GM18502 (cell line): ENCODE data around the gene GLG1.
A peak's percentile ranks its signal among the peaks of the same experiment; 100 is the strongest.
"Not testable (repeated sequence)": the region's sequence is repeated elsewhere in the genome, so short reads cannot be mapped to it uniquely, and the experiment has no call there.

Source experiments
- ATAC-seq: cut with Tn5 transposase; IDR thresholded peaks from one replicate; pipeline ENCODE4 v1.9.1; 2021; ENCODE audit warnings: mild to moderate bottlenecking; ENCODE audit not compliant: unreplicated experiment, poor library complexity

GLG1 gene

GRCh38 chr16:74451951-74452758 is 154.8 kb downstream of the GLG1 start:
- ATAC-seq, result peak; percentile 89

GRCh38 chr16:74450967-74451760 is 155.8 kb downstream of the GLG1 start:
- no peak for ATAC-seq

GRCh38 chr16:74450236-74450635 is 156.7 kb downstream of the GLG1 start:
- ATAC-seq, result no peak

- ATAC-seq, result no peak
Observed at GRCh38 chr16:74449470-74449869, 157.4 kb downstream of the GLG1 start.

- ATAC-seq, result no peak
Observed at GRCh38 chr16:74448990-74449389, 157.9 kb downstream of the GLG1 start.

GRCh38 chr16:74447578-74447977 is 159.3 kb downstream of the GLG1 start:
- ATAC-seq, result no peak

GRCh38 chr16:74446866-74447265 is 160.0 kb downstream of the GLG1 start:
- no peak for ATAC-seq

- ATAC-seq, result not testable (repeated sequence)
Observed at GRCh38 chr16:74443624-74444346, 163.1 kb downstream of the GLG1 start.

- ATAC-seq, result no peak
Observed at GRCh38 chr16:74439685-74440084, 167.2 kb downstream of the GLG1 start.

- ATAC-seq, result no peak
Observed at GRCh38 chr16:74438492-74438979, 168.4 kb downstream of the GLG1 start.

- no peak for ATAC-seq
Observed at GRCh38 chr16:74431516-74431915, 175.4 kb downstream of the GLG1 start.

GRCh38 chr16:74430036-74430712 is 176.7 kb downstream of the GLG1 start:
- ATAC-seq, result peak; percentile 69

GRCh38 chr16:74428493-74428892 is 178.4 kb downstream of the GLG1 start:
- ATAC-seq, result not testable (repeated sequence)

- not testable (repeated sequence) for ATAC-seq
Observed at GRCh38 chr16:74425751-74426150, 181.2 kb downstream of the GLG1 start.

GRCh38 chr16:74423721-74424120 is 183.2 kb downstream of the GLG1 start:
- ATAC-seq, result not testable (repeated sequence)

GRCh38 chr16:74422086-74422485 is 184.8 kb downstream of the GLG1 start:
- not testable (repeated sequence) for ATAC-seq

GRCh38 chr16:74421482-74421785 is 185.5 kb downstream of the GLG1 start:
- ATAC-seq, result not testable (repeated sequence)

GRCh38 chr16:74420612-74421481 is 186.1 kb downstream of the GLG1 start, which contains the start of gene CLEC18B:
Gene CLEC18B, minus strand, starts transcription at chr16:74421478. Its CDS starts 208 bp downstream, at chr16:74421270.
- not testable (repeated sequence) for ATAC-seq

- not testable (repeated sequence) for ATAC-seq
Observed at GRCh38 chr16:74419811-74420210, 187.1 kb downstream of the GLG1 start.
